K562 (cell line): ENCODE data around the gene N4BP2L1. TPM values are rescaled to one million over a fixed set of nuclear protein-coding genes. Genes with fewer than 3 reads are reported as not detected.
A peak's percentile ranks its signal among the peaks of the same experiment; 100 is the strongest.

Experiments
- CCNT2 ChIP-seq: IDR thresholded peaks from 2 replicates; pipeline ENCODE4 v1.6.1; 2011; ENCODE audit warnings: borderline replicate concordance, low read depth, mild to moderate bottlenecking, moderate library complexity, mixed read lengths, low read length; ENCODE audit not compliant: insufficient read length; ENCODE audit errors: extremely low read depth
- MGA ChIP-seq: fragments of 450-650 bp; IDR thresholded peaks from 2 replicates; pipeline ENCODE4 v1.6.1; 2016; ENCODE audit warnings: mild to moderate bottlenecking, moderate library complexity
- NFIX ChIP-seq: fragments of 250-450 bp; sonication (Bioruptor Pico); IDR thresholded peaks from 2 replicates; pipeline ENCODE4 v1.4.0; 2020; ENCODE audit warnings: low read depth, mild to moderate bottlenecking, moderate library complexity
- TAF7 ChIP-seq: fragments of 450-650 bp; IDR thresholded peaks from 2 replicates; pipeline ENCODE4 v1.6.1; 2016; ENCODE audit warnings: missing genetic modification characterization, missing compliant biosample characterization
- ZFP36 ChIP-seq: fragments of 150-350 bp; IDR thresholded peaks from 2 replicates; pipeline ENCODE4 v1.6.1; 2018; ENCODE audit warnings: low read length, low read depth; ENCODE audit not compliant: partially characterized antibody
- polyA plus RNA-seq, 8 experiments: library from polyadenylated mRNA; depleted of rRNA in 4 of 8; stranded (reverse) in 5 of 8; unstranded in 3 of 8; fragments of >200 nt; fragmentation: Nextera tagmentation in 2 of 8; fragmentation: Illumina TruSeq in 1 of 8; extraction: Ambion mirVana in 2 of 8; extraction: Trizol in 1 of 8; gene quantifications; 2 replicates each; pipeline versions ENCODE4 v1.2.1 to v1.2.3, GENCODE V29; 2011 to 2014; ENCODE audit warnings: inconsistent platforms in 1 of 8, missing spikeins in 1 of 8
- total RNA-seq, 7 experiments: library from RNA; depleted of rRNA in 6 of 7; stranded (reverse); fragments of >200 nt in 6 of 7; fragmentation: Illumina TruSeq in 2 of 7; extraction: Trizol in 2 of 7; gene quantifications; 2 replicates each; pipeline versions ENCODE4 v1.2.1 to v1.2.3, GENCODE V29; 2011 to 2021; ENCODE audit warnings: low replicate concordance in 1 of 7

The N4BP2L1 gene
- total and polyA plus RNA-seq, 9 of the 15 experiments (the other 6 are each of a cell fraction or from before 2014, with no cell fraction given): 0.06 to 0.33 (median 0.15) TPM; not detected in 1

GRCh38 chr13:32468502-32469142 is 40.7 kb upstream of the N4BP2L1 start (continued):
- TF ChIP-seq MGA (no peak), TAF7 (tag) (no peak), NFIX (CRISPR knock-in tag) (no peak), CCNT2 (no peak), ZFP36 (peak; percentile 47)
- TF ChIP-seq, all 486 proteins: peak for 16
